GM12872 (cell line): ENCODE measurements around the gene PPFIBP1.

Experiments used
- TF ChIP-seq, protein P1 (sequence below): IDR thresholded peaks from 3 replicates; pipeline ENCODE4 v1.5.1; 2011; ENCODE audit warnings: low read depth, mild to moderate bottlenecking, low read length, moderate library complexity; ENCODE audit not compliant: insufficient read depth

PPFIBP1 gene

GRCh38 chr12:27555925-27556778 is 32.1 kb downstream of the PPFIBP1 start:
- TF ChIP-seq, protein P1, sequence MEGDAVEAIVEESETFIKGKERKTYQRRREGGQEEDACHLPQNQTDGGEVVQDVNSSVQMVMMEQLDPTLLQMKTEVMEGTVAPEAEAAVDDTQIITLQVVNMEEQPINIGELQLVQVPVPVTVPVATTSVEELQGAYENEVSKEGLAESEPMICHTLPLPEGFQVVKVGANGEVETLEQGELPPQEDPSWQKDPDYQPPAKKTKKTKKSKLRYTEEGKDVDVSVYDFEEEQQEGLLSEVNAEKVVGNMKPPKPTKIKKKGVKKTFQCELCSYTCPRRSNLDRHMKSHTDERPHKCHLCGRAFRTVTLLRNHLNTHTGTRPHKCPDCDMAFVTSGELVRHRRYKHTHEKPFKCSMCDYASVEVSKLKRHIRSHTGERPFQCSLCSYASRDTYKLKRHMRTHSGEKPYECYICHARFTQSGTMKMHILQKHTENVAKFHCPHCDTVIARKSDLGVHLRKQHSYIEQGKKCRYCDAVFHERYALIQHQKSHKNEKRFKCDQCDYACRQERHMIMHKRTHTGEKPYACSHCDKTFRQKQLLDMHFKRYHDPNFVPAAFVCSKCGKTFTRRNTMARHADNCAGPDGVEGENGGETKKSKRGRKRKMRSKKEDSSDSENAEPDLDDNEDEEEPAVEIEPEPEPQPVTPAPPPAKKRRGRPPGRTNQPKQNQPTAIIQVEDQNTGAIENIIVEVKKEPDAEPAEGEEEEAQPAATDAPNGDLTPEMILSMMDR, result no peak

- TF ChIP-seq, protein P1, result no peak
Measured at GRCh38 chr12:27560126-27560525, 36.1 kb downstream of the PPFIBP1 start.

- TF ChIP-seq, protein P1, result no peak
Measured at GRCh38 chr12:27561535-27562350, 37.7 kb downstream of the PPFIBP1 start.

DNA sequence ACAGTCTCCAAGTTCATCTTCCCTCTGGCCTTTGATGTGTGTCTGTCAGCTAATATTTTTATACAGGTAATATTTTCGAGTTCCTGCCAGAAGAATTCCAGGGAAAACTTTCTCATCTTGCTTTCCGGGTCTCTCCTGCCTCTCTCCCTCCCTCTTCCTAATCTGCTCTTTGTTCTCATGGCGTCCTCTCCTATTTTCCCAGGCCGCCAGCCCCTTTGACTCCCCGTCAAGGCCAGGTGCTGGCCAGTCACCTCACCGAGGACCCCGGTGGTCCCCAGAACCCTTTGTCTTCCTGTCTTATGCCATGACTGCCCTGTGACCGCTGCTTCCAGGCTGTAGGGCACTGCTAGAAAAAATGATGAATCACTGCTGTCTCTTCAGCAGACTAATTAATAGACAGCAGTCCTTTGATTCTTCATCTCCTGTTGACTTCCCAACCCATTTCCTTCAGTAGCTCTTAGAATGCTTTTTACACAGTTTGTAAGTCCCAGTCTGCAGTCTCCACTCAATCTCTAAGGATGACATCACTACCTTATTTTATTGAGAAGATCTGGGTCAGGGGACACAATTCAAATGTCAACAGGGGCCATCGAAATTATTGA is 40.7 kb downstream of the PPFIBP1 start:
- TF ChIP-seq, protein P1, result no peak

DNA sequence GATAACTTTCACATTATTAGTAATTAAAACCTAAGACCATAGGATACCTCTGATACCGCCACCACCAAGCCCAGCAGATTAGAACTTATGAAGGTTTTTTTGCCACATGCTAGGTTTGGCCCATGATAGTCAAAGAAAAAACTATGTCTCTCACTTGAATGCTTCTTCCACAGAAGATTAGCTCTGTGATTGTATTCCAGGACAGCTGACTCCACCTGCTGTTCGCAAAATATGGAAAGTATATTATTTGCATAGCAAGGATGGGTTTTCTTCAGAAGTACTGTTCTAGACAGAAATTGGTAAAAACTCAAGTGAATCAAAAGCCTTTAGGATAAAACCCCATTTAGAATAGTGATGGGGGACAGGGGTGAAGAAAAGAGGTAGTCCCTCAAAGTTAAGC is 42.2 kb downstream of the PPFIBP1 start:
- TF ChIP-seq, protein P1, result no peak

DNA sequence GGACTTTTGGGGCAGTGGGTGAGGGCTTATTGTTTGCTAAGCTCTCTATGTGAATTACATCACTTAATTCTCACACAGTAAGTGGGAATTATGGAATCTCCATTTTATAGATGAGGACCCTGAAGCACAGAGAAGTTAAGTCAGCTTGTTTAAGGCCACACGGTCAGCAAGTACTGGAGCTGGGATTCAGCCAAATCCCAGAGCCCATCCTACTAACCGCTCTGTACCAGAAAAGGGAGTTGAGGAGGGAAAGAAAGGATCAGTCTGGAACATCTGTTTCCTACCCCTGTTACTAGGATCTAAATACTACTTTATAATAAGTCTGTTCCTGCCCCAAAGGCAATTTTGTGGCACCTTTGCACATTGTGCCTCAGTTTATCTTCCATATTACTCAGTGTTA is 42.6 kb downstream of the PPFIBP1 start:
- TF ChIP-seq, protein P1, result no peak

DNA sequence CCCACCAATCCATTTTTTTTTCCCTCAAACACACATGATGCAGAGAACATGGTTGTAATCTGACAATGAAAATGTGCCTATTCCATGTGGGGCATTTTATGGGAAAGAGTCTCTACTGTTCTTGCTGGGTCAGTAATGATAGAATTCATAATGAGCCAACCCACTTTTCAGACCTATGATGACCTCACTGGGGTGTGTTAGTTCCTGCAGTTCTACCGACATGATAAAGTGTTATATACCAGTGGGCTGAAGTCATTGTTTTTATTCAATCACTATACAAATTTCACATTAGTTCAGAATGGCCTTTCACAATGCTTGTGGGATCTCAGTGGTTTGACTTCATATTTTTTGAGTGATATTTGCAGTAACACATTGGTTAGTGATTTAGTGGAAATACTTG is 47.5 kb downstream of the PPFIBP1 start:
- TF ChIP-seq, protein P1, result no peak
